Endothelial cell of hepatic sinusoid (primary cell): ENCODE data around the gene SERPINB8.
"Not testable (repeated sequence)": the region's sequence is repeated elsewhere in the genome, so short reads cannot be mapped to it uniquely, and the experiment has no call there.

Experiments used
- in situ Hi-C: cut with HindIII; loops from 2 replicates; pipeline ENCODE4 v1.10.0; 2017; ENCODE audit warnings: low sequenced_read_pairs

SERPINB8 gene

GRCh38 chr18:63969942-63970808 is at the start of gene SERPINB8:
SERPINB8 (plus strand) TSS chr18:63970081; CDS start chr18:63978309, 8,228 bp downstream.
- in situ Hi-C loops: no loop called here

GRCh38 chr18:63922049-63922448 is 47.8 kb upstream of the SERPINB8 start:
- in situ Hi-C loops: no loop called here

DNA sequence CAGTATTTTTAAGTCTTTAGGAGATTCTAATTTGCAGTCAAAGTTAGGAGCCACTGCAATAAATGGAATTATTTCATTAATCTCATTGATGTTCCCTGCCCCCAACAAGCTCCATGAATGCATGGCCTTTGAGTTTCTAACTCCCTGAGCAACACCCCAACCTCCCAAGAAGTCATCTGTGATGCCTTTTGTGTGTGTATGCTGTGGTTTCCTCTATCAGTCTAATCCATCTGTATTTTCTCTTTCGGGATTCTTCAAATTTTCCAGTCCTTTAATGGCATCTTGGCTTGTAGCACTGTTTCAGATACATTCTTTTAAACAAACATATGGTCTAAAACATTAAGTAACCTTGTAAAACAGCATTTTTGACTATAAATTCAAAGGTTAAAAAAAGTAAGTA is 45.3 kb upstream of the SERPINB8 start:
- in situ Hi-C loops: no loop called here

- in situ Hi-C loops: no loop called here
These were observed 41.5 kb upstream of the SERPINB8 start for GRCh38 chr18:63928331-63928730.

DNA sequence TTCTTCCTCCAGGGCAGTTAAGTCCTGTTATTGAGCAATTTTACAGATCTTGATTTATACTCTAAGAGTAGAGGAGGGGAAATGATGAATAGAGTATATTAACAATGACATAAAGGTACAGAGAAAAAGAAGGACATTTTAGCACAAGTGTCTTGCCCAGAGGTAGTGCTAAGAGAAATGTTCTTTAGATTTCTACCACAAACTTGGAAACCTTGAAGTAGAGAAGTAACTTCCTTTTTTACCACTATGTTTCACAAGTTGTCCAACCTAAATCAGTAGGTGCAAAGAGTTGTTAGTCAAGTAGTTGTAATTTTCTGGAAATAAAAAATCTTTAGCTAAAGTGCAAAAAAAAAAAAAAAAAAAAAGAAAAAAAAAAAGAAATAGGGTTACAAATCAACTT is 40.5 kb upstream of the SERPINB8 start:
- in situ Hi-C loops: not testable (repeated sequence)

GRCh38 chr18:63930773-63931354 is 39.0 kb upstream of the SERPINB8 start:
- in situ Hi-C loops: no loop called here

- in situ Hi-C loops: no loop called here
These were observed 33.5 kb upstream of the SERPINB8 start for GRCh38 chr18:63936156-63936931.

DNA sequence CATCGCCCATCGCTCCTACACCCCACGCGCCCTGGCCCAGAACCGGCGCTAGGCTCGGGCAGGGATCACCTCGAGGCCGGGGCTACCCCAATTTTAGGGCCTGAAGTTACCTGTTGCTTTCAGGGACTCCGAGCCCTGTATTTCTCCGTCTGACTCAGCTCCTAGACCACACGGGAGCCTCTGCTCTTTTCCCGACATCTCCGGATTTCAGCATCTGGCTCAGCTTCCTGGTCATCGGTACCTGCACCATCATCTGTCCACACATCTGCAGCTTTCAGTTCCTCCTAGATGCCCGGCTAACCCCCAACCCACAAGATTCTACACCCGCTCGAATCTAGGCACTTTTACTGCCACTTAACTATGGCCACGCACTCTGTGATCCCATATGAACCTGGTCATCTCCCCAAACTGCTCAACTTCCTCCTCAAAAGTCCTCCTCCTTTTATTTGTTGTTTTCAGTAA is 32.9 kb upstream of the SERPINB8 start:
- in situ Hi-C loops: no loop called here

GRCh38 chr18:63940008-63940407 is 29.9 kb upstream of the SERPINB8 start:
- in situ Hi-C loops: no loop called here

DNA sequence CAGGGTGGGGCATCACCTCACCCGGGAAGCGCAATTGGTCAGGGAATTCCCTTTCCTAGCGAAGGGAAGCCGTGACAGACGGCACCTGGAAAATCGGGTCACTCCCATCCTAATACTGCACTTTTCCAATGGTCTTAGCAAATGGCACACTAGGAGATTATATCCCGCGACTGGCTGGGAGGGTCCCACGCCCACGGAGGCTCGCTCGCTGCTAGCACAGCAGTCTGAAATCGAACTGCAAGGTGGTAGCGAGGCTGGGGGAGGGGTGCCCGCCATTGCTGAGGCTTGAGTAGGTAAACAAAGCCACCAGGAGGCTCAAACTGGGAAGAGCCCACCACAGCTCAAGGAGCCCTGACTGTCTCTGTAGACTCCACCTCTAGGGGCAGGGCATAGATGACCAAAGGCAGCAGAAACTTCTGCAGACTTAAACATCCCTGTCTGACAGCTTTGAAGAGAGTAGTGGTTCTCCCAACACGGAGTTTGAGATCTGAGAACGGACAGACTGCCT is 29.3 kb upstream of the SERPINB8 start:
- in situ Hi-C loops: not testable (repeated sequence)

DNA sequence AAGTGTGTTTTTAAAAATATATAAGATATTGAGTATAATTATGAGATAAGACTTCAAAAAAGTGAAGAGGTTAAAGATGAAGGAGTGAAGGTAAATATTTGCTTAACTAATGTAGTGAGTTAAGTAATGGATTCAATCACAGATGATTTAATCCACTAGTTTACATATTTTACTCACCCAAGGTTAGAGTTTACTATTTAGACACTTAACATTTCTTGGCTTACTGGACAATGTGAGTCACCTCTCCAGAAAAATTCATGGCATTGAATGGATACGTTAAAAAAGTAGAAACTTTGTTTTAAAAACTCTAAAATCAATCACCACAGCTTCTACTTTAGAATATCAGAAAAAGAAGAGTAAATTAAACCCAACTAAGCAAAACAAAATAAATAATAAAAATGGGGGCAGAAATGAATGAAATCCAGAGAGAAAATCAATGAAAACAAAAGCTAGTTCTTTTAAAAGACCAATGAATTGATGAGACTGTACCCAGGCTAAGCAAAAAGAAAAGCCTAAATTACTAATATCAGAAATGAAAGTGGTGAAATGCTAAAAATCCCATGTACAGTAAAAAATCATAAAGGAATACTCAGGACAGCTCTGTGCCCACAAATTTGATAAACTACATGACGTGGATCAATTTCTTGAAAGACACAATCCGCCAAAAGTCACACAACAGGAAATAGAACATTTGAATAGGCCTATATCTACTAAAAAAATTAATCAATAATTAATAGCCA is 22.7 kb upstream of the SERPINB8 start:
- in situ Hi-C loops: no loop called here

DNA sequence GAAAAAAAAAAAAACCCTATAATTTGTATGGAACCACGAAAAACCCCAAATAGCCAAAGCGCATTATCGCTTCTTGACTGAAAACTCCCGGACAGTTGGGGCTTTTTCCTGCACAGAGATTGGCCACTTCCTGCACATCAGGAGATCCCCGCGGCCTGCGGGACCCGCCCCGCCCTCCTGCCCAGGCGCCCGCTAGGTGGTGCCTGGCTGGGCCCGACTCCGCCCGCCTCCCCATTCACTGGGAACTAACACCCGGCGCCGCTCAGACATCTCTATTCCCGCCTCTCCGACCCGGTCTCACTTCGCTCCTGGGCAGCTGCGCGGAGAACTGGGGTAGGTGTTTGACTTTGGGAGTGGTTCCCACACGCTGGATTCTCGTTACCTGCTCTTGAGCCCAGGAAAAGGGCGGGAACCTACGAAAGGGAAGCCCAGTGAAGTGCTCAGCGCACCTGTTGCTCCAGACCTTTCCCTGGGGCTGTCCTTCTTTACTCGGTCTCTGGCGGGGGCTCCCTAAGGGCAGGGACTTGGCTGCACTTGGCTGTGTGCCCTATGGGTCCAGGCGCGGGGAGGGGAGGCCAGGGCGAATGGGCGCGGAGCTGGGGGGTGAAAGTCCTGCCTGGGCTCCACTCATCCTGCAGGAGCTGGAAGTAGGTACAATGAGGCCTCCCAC is 20.7 kb upstream of the SERPINB8 start, which contains the start of gene HMSD:
HMSD (plus strand) TSS at position 234 of the 670 bp plus-strand sequence. CDS start 4,155 bp downstream, outside the sequence.
- in situ Hi-C loops: no loop called here

DNA sequence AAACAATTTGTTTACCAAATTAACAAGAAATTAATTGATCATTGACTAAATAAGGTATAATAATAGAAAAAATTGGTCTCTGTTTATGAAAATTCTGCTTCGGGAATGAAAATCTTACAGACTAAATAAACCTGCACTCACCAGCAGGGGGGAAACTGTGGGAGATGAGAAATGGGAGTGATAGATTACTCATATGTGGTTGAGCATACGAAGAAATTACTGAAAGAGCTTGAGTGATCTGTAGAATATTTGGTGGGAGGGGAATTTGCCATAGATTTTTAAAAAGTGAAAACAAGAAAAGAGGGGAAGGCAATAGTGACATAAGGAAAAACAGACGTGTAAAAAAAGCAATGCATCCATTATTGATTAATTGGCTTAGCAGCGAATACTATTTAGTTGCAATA is 18.6 kb upstream of the SERPINB8 start:
- in situ Hi-C loops: no loop called here

DNA sequence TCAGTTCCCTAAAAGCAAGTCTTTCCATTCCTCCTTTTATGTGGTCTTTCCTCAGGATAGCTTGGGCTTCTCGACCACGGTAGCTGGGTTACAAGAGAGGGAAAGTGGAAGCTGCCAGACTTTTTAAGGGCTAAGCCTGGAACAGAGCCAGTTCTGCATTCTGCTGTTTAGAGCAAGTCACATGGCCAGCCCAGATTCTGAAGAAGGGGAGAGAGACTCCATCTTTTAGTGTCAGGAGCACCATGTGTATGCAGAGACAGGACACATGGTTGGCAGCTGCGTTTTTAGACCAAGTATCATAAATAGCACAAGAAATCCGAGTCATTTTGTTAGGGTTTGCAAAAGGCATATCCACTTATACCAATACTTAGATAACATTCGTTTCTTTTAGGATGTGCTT is 16.1 kb upstream of the SERPINB8 start:
- in situ Hi-C loops: no loop called here

- in situ Hi-C loops: no loop called here
These were observed 13.1 kb upstream of the SERPINB8 start for GRCh38 chr18:63956755-63957154.

GRCh38 chr18:63960891-63961290 is 9.0 kb upstream of the SERPINB8 start:
- in situ Hi-C loops: no loop called here

DNA sequence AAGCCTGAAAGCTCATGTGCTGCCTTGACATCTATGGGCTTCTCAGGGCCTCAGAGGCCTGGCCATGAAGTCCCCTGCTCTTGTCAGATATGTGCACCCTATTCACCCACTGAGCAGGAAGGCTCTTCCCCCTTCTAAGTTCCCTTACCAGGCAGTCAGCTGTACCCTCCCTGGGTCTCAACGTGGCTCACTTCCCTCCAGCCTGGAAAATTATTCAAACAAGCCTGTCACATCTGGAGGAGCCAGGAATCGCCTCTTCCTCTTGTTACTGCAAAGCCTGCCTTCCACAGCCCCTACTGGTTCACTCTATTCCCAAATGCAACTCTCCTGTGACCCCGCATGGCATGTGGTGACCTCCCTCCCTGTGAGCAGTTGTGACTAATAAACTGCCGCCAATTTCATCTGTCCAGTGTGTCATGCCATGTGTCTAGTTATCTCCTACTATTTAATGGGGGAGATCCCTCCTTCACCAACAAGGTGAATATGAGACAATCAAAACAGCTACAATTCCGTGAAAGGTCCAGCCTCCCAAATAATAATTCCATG is 8.4 kb upstream of the SERPINB8 start:
- in situ Hi-C loops: no loop called here

GRCh38 chr18:63962137-63962536 is 7.7 kb upstream of the SERPINB8 start:
- in situ Hi-C loops: no loop called here

GRCh38 chr18:63963615-63964256 is 6.1 kb upstream of the SERPINB8 start:
- in situ Hi-C loops: no loop called here
